ENCODE results near the gene HRAS.

DNA sequence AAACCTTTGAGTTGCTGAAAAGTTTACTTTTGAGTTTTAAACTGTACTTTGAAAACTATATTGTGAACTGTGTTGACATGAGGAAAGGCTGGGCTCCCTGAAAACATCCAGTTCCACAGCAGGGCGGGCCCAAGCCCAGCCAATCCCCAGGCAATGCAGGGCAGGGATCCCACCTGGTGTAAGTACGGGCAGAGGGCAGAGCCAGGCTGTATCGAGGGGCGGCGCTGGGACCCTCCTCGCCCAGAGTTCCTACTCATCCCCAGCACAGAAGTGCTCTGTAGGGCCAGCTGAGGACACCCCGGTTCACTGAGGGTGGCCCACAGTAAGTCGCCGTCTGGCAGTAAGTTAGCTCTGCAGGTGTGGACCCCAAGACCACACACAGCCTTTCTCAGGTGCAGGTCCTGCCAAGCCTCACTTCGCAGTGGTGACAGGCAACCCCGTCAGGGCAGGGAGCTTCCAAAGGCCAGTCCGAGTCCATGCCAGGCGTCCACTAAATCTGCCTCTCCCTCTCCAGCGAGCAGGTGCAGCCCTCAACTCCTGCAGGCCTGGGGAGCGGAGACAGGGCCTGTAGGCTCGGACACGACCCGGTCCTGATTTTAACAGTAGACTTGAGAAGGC lies 31.7 kb upstream of the HRAS start:
- TF ChIP-seq, protein P1, sequence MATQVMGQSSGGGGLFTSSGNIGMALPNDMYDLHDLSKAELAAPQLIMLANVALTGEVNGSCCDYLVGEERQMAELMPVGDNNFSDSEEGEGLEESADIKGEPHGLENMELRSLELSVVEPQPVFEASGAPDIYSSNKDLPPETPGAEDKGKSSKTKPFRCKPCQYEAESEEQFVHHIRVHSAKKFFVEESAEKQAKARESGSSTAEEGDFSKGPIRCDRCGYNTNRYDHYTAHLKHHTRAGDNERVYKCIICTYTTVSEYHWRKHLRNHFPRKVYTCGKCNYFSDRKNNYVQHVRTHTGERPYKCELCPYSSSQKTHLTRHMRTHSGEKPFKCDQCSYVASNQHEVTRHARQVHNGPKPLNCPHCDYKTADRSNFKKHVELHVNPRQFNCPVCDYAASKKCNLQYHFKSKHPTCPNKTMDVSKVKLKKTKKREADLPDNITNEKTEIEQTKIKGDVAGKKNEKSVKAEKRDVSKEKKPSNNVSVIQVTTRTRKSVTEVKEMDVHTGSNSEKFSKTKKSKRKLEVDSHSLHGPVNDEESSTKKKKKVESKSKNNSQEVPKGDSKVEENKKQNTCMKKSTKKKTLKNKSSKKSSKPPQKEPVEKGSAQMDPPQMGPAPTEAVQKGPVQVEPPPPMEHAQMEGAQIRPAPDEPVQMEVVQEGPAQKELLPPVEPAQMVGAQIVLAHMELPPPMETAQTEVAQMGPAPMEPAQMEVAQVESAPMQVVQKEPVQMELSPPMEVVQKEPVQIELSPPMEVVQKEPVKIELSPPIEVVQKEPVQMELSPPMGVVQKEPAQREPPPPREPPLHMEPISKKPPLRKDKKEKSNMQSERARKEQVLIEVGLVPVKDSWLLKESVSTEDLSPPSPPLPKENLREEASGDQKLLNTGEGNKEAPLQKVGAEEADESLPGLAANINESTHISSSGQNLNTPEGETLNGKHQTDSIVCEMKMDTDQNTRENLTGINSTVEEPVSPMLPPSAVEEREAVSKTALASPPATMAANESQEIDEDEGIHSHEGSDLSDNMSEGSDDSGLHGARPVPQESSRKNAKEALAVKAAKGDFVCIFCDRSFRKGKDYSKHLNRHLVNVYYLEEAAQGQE (IDR thresholded peaks at IDR 0.05; ENCODE audit: insufficient read depth in 1 of 2, low read depth in 2 of 2, low read length in 2 of 2) = no peak
- TF ChIP-seq POLR2AphosphoS5 (IDR thresholded peaks at IDR 0.05; ENCODE audit: low read depth, low read length) (no peak), TAF1 (IDR thresholded peaks at IDR 0.05; ENCODE audit: borderline replicate concordance, insufficient read depth, low read length) (no peak), SIN3A (IDR thresholded peaks at IDR 0.05; ENCODE audit: borderline replicate concordance, insufficient read depth, low read length) (no peak)
